ENCODE results near the gene ALB. TPM values are rescaled to one million over a fixed set of nuclear protein-coding genes. Genes with fewer than 3 reads are reported as not detected.

Gene ALB
- total RNA-seq, 2 donors from 2014 or later, result 391 to 538 TPM

GRCh38 chr4:73439445-73439844, 35.4 kb downstream of the ALB start:
- Histone ChIP-seq H3K27me3 (no peaks in the 10 kb centered on the region), H3K4me3 (no peak overlapping the region), H3K27ac (no peak overlapping the region), H3K36me3 (replicated peaks in 1 of 2; ENCODE audit: insufficient read depth in 1 of 2, low read depth in 2 of 2) (no peaks in the 10 kb centered on the region), H3K4me1 (peaks cover 10% of the 10 kb centered on the region), H3K9me3 (no peaks in the 10 kb centered on the region)
- intact Hi-C loops (cut with DNase I), result no loop called here
- WGBS, 2 donors, result 89 to 93% methylated on average over 2 of the region's 2 CpGs
- TF ChIP-seq CTCF (IDR thresholded peaks at IDR 0.05) (no peak), POLR2A (IDR thresholded peaks at IDR 0.05) (no peak)
- DNase-seq (no peak), ATAC-seq (no peak)

GRCh38 chr4:73439991-73440390, 35.9 kb downstream of the ALB start:
- Histone ChIP-seq H3K9me3 (no peaks in the 10 kb centered on the region), H3K36me3 (replicated peaks in 1 of 2; ENCODE audit: insufficient read depth in 1 of 2, low read depth in 2 of 2) (no peaks in the 10 kb centered on the region), H3K27ac (no peak overlapping the region), H3K4me1 (peaks cover 10% of the 10 kb centered on the region), H3K27me3 (no peaks in the 10 kb centered on the region), H3K4me3 (no peak overlapping the region)
- TF ChIP-seq CTCF (IDR thresholded peaks at IDR 0.05) (no peak), POLR2A (IDR thresholded peaks at IDR 0.05) (no peak)
- intact Hi-C loops (cut with DNase I), result no loop called here
- no peak for DNase-seq
- 82 to 89% methylated on average over 3 of the region's 3 CpGs for WGBS, 2 donors
- no peak for ATAC-seq

GRCh38 chr4:73440653-73441052, 36.6 kb downstream of the ALB start:
- H3K36me3 ChIP-seq (replicated peaks in 1 of 2; ENCODE audit: insufficient read depth in 1 of 2, low read depth in 2 of 2), result no peaks in the 10 kb centered on the region
- intact Hi-C loops (cut with DNase I), result no loop called here
- H3K9me3 ChIP-seq, result no peaks in the 10 kb centered on the region
- DNase-seq, result no peak
- TF ChIP-seq POLR2A (IDR thresholded peaks at IDR 0.05) (no peak), CTCF (IDR thresholded peaks at IDR 0.05) (no peak)
- ATAC-seq, result no peak
- H3K27ac ChIP-seq, result no peak overlapping the region
- no peaks in the 10 kb centered on the region for H3K27me3 ChIP-seq
- H3K4me3 ChIP-seq, result no peak overlapping the region
- peaks cover 10% of the 10 kb centered on the region for H3K4me1 ChIP-seq
- WGBS, 2 donors, result 87 to 89% methylated on average over 3 of the region's 3 CpGs

GRCh38 chr4:73442275-73442674, 38.2 kb downstream of the ALB start:
- H3K27ac ChIP-seq, result no peak overlapping the region
- intact Hi-C loops (cut with DNase I), result no loop called here
- TF ChIP-seq POLR2A (IDR thresholded peaks at IDR 0.05) (no peak), CTCF (IDR thresholded peaks at IDR 0.05) (no peak)
- no peaks in the 10 kb centered on the region for H3K27me3 ChIP-seq
- H3K4me3 ChIP-seq, result no peak overlapping the region
- peaks cover 10% of the 10 kb centered on the region for H3K4me1 ChIP-seq
- WGBS, 2 donors, result 26 to 27% methylated on average over 5 of the region's 5 CpGs
- ATAC-seq, result no peak
- H3K9me3 ChIP-seq, result no peaks in the 10 kb centered on the region
- DNase-seq, result no peak
- no peaks in the 10 kb centered on the region for H3K36me3 ChIP-seq (replicated peaks in 1 of 2; ENCODE audit: insufficient read depth in 1 of 2, low read depth in 2 of 2)

GRCh38 chr4:73443224-73443623, 39.1 kb downstream of the ALB start:
- intact Hi-C loops (cut with DNase I), result no loop called here
- no peak for TF ChIP-seq POLR2A (IDR thresholded peaks at IDR 0.05)
- TF ChIP-seq CTCF (IDR thresholded peaks at IDR 0.05), result no peak
- Histone ChIP-seq H3K4me1 (peaks cover 10% of the 10 kb centered on the region), H3K9me3 (no peaks in the 10 kb centered on the region), H3K27me3 (no peaks in the 10 kb centered on the region), H3K27ac (no peak overlapping the region), H3K36me3 (replicated peaks in 1 of 2; ENCODE audit: insufficient read depth in 1 of 2, low read depth in 2 of 2) (no peaks in the 10 kb centered on the region), H3K4me3 (no peak overlapping the region)
- WGBS, 2 donors, result 78 to 83% methylated on average over 3 of the region's 3 CpGs
- ATAC-seq (no peak), DNase-seq (no peak)

Data from body of pancreas (tissue), 4 donors.